Measurements from ENCODE around the gene MGA. TPM values are rescaled to one million over a fixed set of nuclear protein-coding genes. Genes with fewer than 3 reads are reported as not detected.

The MGA gene
- total RNA-seq, 2 donors from 2014 or later: 58.5 to 62.6 TPM

GRCh38 chr15:41703120-41703519 lies 42.9 kb downstream of the MGA start:
- peaks cover 3% of the 10 kb centered on the region for H3K9me3 ChIP-seq (ENCODE audit: control insufficient read depth, low read length)
- H3K4me3 Mint-ChIP-seq: no peak overlapping the region
- no peak overlapping the region for H3K4me3 ChIP-seq (ENCODE audit: low read length)
- H3K9ac ChIP-seq (ENCODE audit: extremely low read depth, low read length, poor library complexity, severe bottlenecking): no peak overlapping the region
- H3K4me1 Mint-ChIP-seq: no peaks in the 10 kb centered on the region
- TF ChIP-seq, protein P1, sequence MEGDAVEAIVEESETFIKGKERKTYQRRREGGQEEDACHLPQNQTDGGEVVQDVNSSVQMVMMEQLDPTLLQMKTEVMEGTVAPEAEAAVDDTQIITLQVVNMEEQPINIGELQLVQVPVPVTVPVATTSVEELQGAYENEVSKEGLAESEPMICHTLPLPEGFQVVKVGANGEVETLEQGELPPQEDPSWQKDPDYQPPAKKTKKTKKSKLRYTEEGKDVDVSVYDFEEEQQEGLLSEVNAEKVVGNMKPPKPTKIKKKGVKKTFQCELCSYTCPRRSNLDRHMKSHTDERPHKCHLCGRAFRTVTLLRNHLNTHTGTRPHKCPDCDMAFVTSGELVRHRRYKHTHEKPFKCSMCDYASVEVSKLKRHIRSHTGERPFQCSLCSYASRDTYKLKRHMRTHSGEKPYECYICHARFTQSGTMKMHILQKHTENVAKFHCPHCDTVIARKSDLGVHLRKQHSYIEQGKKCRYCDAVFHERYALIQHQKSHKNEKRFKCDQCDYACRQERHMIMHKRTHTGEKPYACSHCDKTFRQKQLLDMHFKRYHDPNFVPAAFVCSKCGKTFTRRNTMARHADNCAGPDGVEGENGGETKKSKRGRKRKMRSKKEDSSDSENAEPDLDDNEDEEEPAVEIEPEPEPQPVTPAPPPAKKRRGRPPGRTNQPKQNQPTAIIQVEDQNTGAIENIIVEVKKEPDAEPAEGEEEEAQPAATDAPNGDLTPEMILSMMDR (conservative IDR thresholded peaks at IDR 0.05): no peak
- H3K36me3 ChIP-seq (ENCODE audit: control insufficient read depth, insufficient read depth, low read length): peaks cover 68% of the 10 kb centered on the region
- no peaks in the 10 kb centered on the region for H3K9me3 Mint-ChIP-seq
- no peak overlapping the region for H3K27ac Mint-ChIP-seq
- peaks cover 51% of the 10 kb centered on the region for H3K36me3 Mint-ChIP-seq (ENCODE audit: low read depth)
- no peak for DNase-seq
- no peaks in the 10 kb centered on the region for H3K27me3 Mint-ChIP-seq (ENCODE audit: insufficient read depth)
- H3K27ac ChIP-seq (ENCODE audit: low read depth, low read length): no peak overlapping the region
- H3K4me1 ChIP-seq (ENCODE audit: control insufficient read depth, insufficient read depth, low read length): no peaks in the 10 kb centered on the region
- no peaks in the 10 kb centered on the region for H3K27me3 ChIP-seq (ENCODE audit: control insufficient read depth, insufficient read depth, low read length, poor library complexity, severe bottlenecking)

- H3K4me3 Mint-ChIP-seq: no peak overlapping the region
- Histone ChIP-seq H3K27ac (ENCODE audit: low read depth, low read length) (no peak overlapping the region), H3K36me3 (ENCODE audit: control insufficient read depth, insufficient read depth, low read length) (peaks cover 58% of the 10 kb centered on the region), H3K4me1 (ENCODE audit: control insufficient read depth, insufficient read depth, low read length) (no peaks in the 10 kb centered on the region), H3K9ac (ENCODE audit: extremely low read depth, low read length, poor library complexity, severe bottlenecking) (no peak overlapping the region), H3K9me3 (ENCODE audit: control insufficient read depth, low read length) (no peaks in the 10 kb centered on the region), H3K27me3 (ENCODE audit: control insufficient read depth, insufficient read depth, low read length, poor library complexity, severe bottlenecking) (no peaks in the 10 kb centered on the region), H3K4me3 (ENCODE audit: low read length) (no peak overlapping the region)
- no peaks in the 10 kb centered on the region for H3K27me3 Mint-ChIP-seq (ENCODE audit: insufficient read depth)
- no peaks in the 10 kb centered on the region for H3K4me1 Mint-ChIP-seq
- H3K27ac Mint-ChIP-seq: no peak overlapping the region
- H3K36me3 Mint-ChIP-seq (ENCODE audit: low read depth): peaks cover 34% of the 10 kb centered on the region
- 88 to 97% methylated on average over 4 to 6 of the region's 6 CpGs for WGBS, 2 experiments (ENCODE audit: insufficient coverage in 1 of 2, insufficient read length in 1 of 2)
- DNase-seq: no peak
- no peaks in the 10 kb centered on the region for H3K9me3 Mint-ChIP-seq
- TF ChIP-seq, protein P1 (conservative IDR thresholded peaks at IDR 0.05): no peak
Measured at GRCh38 chr15:41713047-41713446, 52.8 kb downstream of the MGA start.

DNA sequence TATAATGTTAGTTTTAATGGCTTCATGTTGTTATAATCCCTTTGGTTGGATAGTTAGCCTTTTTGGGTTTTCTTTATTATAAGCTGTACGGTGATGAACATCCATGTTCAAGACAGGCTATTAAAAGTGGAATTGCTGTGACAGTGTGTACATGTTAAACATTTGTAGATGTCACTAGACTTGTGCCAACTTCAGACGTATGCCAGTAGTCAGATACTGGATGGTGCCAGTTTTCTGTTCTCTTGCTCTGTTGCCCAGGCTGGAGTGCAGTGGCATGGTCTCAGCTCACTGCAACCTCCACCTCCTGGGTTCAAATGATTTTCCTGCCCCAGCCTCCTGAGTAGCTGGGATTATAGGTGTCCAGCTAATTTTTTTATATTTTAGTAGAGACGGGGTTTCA lies 54.1 kb downstream of the MGA start:
- no peak for DNase-seq
- H3K9me3 ChIP-seq (ENCODE audit: control insufficient read depth, low read length): no peaks in the 10 kb centered on the region
- no peaks in the 10 kb centered on the region for H3K4me1 ChIP-seq (ENCODE audit: control insufficient read depth, insufficient read depth, low read length)
- no peaks in the 10 kb centered on the region for H3K9me3 Mint-ChIP-seq
- TF ChIP-seq, protein P1 (conservative IDR thresholded peaks at IDR 0.05): no peak
- no peak overlapping the region for H3K27ac ChIP-seq (ENCODE audit: low read depth, low read length)
- H3K27ac Mint-ChIP-seq: no peak overlapping the region
- H3K9ac ChIP-seq (ENCODE audit: extremely low read depth, low read length, poor library complexity, severe bottlenecking): no peak overlapping the region
- H3K36me3 ChIP-seq (ENCODE audit: control insufficient read depth, insufficient read depth, low read length): peaks cover 50% of the 10 kb centered on the region
- WGBS, 2 experiments (ENCODE audit: insufficient coverage in 1 of 2, insufficient read length in 1 of 2): 94 to 98% methylated on average over 3 of the region's 3 CpGs
- no peaks in the 10 kb centered on the region for H3K4me1 Mint-ChIP-seq
- H3K27me3 Mint-ChIP-seq (ENCODE audit: insufficient read depth): no peaks in the 10 kb centered on the region
- H3K4me3 Mint-ChIP-seq: no peak overlapping the region
- H3K27me3 ChIP-seq (ENCODE audit: control insufficient read depth, insufficient read depth, low read length, poor library complexity, severe bottlenecking): no peaks in the 10 kb centered on the region
- H3K36me3 Mint-ChIP-seq (ENCODE audit: low read depth): peaks cover 27% of the 10 kb centered on the region
- H3K4me3 ChIP-seq (ENCODE audit: low read length): no peak overlapping the region
